Effector memory CD4-positive, alpha-beta T cell (primary cell): ENCODE data around the gene DAPK2.

ENCODE experiments used
- DNase-seq, 3 donors: peaks; one replicate each; pipeline ENCODE4 v3.0.0-alpha.2; 2020
- H3K27ac ChIP-seq: 2 replicates; pipeline ENCODE4 v1.7.0; 2013; ENCODE audit warnings: mild to moderate bottlenecking, low read length, moderate library complexity; ENCODE audit not compliant: insufficient read depth, poor library complexity, severe bottlenecking
- H3K27me3 ChIP-seq: replicated peaks from 2 replicates; pipeline ENCODE4 v1.7.0; 2013; ENCODE audit warnings: mild to moderate bottlenecking, low read length; ENCODE audit not compliant: insufficient read depth, control insufficient read depth, poor library complexity, severe bottlenecking
- H3K36me3 ChIP-seq: 2 replicates; pipeline ENCODE4 v1.7.0; 2013; ENCODE audit warnings: mild to moderate bottlenecking, low read length, moderate library complexity; ENCODE audit not compliant: control insufficient read depth, insufficient read depth
- H3K4me1 ChIP-seq: 2 replicates; pipeline ENCODE4 v1.7.0; 2013; ENCODE audit warnings: low read length, mild to moderate bottlenecking; ENCODE audit not compliant: control insufficient read depth, insufficient read depth, poor library complexity, severe bottlenecking
- H3K4me3 ChIP-seq: 2 replicates; pipeline ENCODE4 v1.7.0; 2013; ENCODE audit warnings: low read length, low read depth, mild to moderate bottlenecking; ENCODE audit not compliant: insufficient read depth, poor library complexity, severe bottlenecking
- H3K9me3 ChIP-seq: 2 replicates; pipeline ENCODE4 v1.7.0; 2013; ENCODE audit warnings: mild to moderate bottlenecking, low read length, moderate library complexity; ENCODE audit not compliant: control insufficient read depth

The DAPK2 gene

DNA sequence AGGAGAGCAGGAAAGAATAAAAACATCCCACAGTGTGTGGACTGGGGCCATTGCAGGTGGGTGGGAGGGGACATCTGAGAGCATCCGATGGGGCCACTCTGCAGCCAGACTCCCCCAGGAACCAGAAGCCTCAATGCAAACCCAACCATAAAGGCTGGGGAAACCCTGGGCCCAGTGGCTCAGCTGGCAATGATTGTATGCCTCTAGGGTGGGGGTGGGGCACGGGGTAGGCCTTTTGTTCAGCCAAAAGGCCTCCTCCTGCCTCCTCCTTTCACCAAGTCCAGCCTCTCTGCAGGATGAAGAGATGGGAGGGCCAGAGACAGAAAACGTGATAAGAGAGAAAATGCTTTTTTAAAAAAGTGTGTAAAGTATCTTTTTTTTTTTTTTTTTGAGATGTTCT is 167.1 kb downstream of the DAPK2 start:
- DNase-seq = no peak
- H3K4me1 ChIP-seq = no peaks in the 10 kb centered on the region
- no peaks in the 10 kb centered on the region for H3K36me3 ChIP-seq
- H3K9me3 ChIP-seq = no peaks in the 10 kb centered on the region
- H3K4me3 ChIP-seq = no peak overlapping the region
- H3K27ac ChIP-seq = no peak overlapping the region
- H3K27me3 ChIP-seq = no peaks in the 10 kb centered on the region

DNA sequence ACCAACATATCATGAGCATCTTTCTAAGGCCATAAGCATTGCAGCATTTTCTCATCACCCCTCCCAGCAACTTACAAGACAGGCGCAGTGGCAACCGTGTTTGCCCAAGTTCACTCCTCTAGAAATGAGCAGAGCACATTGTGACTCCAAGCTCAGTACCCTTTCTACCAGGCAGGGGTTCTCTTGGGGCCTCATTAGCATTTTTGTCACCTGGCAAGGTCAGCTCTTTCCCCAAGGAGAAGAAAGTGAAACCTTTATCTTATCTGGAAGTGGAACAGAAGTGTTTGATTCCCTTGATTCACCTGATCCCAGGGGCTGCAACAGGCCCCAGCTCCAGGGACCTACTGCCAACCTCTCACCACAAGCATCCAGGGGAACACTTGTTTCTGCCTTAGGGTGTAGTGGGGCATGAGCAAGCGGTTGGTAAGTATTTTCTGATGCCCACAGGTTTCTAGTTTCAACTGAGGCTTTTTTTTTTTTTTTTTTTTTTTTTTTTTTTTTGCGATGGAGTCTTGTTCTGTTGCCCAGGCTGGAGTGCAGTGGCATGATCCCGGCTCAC is 168.5 kb downstream of the DAPK2 start:
- Histone ChIP-seq H3K9me3 (no peaks in the 10 kb centered on the region), H3K36me3 (no peaks in the 10 kb centered on the region), H3K4me1 (no peaks in the 10 kb centered on the region), H3K27ac (no peak overlapping the region), H3K4me3 (no peak overlapping the region), H3K27me3 (no peaks in the 10 kb centered on the region)
- DNase-seq = no peak

DNA sequence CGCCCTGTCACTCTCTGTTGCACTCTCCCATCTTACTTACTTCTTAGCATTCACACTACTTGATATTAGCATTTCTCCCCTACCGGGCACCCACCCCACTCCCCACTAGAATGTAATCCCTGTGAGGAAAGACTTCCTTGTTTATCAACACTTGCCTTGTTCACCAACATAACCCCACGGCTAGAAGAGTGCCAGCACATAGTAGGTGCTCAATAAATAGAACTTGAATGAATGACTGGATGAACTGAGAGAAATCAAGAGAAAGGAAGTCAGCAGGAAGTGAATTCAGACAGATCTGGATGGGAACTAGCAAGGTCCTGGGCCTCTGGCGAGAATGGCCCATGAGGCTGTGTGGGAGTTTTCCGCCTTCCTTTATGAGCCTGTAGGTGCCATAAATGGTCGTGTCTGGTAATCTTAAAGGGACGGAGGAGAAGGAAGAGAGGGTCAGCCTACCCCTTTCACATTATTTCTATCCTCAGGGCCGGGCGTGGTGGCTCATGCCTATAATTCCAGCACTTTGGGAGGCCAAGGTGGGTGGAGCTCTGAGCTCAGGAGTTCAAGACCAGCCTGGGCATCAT is 170.1 kb downstream of the DAPK2 start:
- no peak for DNase-seq
- Histone ChIP-seq H3K4me1 (no peaks in the 10 kb centered on the region), H3K36me3 (no peaks in the 10 kb centered on the region), H3K4me3 (no peak overlapping the region), H3K9me3 (no peaks in the 10 kb centered on the region), H3K27me3 (no peaks in the 10 kb centered on the region), H3K27ac (no peak overlapping the region)

GRCh38 chr15:63874616-63875015 is 171.7 kb downstream of the DAPK2 start:
- Histone ChIP-seq H3K27me3 (no peaks in the 10 kb centered on the region), H3K36me3 (no peaks in the 10 kb centered on the region), H3K9me3 (no peaks in the 10 kb centered on the region), H3K4me3 (no peak overlapping the region), H3K4me1 (no peaks in the 10 kb centered on the region), H3K27ac (no peak overlapping the region)
- no peak for DNase-seq

GRCh38 chr15:63872759-63873510 is 173.3 kb downstream of the DAPK2 start:
- H3K27me3 ChIP-seq = no peaks in the 10 kb centered on the region
- H3K27ac ChIP-seq = no peak overlapping the region
- H3K9me3 ChIP-seq = no peaks in the 10 kb centered on the region
- no peak for DNase-seq
- H3K36me3 ChIP-seq = no peaks in the 10 kb centered on the region
- H3K4me1 ChIP-seq = no peaks in the 10 kb centered on the region
- no peak overlapping the region for H3K4me3 ChIP-seq

- Histone ChIP-seq H3K27me3 (no peaks in the 10 kb centered on the region), H3K4me3 (no peak overlapping the region), H3K27ac (no peak overlapping the region), H3K36me3 (no peaks in the 10 kb centered on the region), H3K9me3 (no peaks in the 10 kb centered on the region), H3K4me1 (no peaks in the 10 kb centered on the region)
- DNase-seq = no peak
Measured at GRCh38 chr15:63870487-63871209, 175.6 kb downstream of the DAPK2 start.

- no peak for DNase-seq
- H3K36me3 ChIP-seq = no peaks in the 10 kb centered on the region
- H3K4me3 ChIP-seq = no peak overlapping the region
- no peak overlapping the region for H3K27ac ChIP-seq
- H3K4me1 ChIP-seq = no peaks in the 10 kb centered on the region
- no peaks in the 10 kb centered on the region for H3K9me3 ChIP-seq
- no peaks in the 10 kb centered on the region for H3K27me3 ChIP-seq
Measured at GRCh38 chr15:63870043-63870394, 176.3 kb downstream of the DAPK2 start.

GRCh38 chr15:63869371-63870042 is 176.8 kb downstream of the DAPK2 start:
- DNase-seq = no peak
- no peaks in the 10 kb centered on the region for H3K27me3 ChIP-seq

GRCh38 chr15:63864186-63864585 is 182.1 kb downstream of the DAPK2 start:
- H3K27ac ChIP-seq = no peak overlapping the region
- no peaks in the 10 kb centered on the region for H3K9me3 ChIP-seq
- no peaks in the 10 kb centered on the region for H3K27me3 ChIP-seq
- peaks cover 22% of the 10 kb centered on the region for H3K4me1 ChIP-seq
- H3K36me3 ChIP-seq = no peaks in the 10 kb centered on the region
- DNase-seq = no peak
- no peak overlapping the region for H3K4me3 ChIP-seq

More at GRCh38 chr15:63869371-63870042, 176.8 kb downstream of the DAPK2 start:
- Histone ChIP-seq H3K27ac (no peak overlapping the region), H3K36me3 (no peaks in the 10 kb centered on the region), H3K9me3 (no peaks in the 10 kb centered on the region), H3K4me1 (no peaks in the 10 kb centered on the region), H3K4me3 (no peak overlapping the region)
